HG03039 (cell line): ENCODE results near the gene SAMD11.
A peak's percentile ranks its signal among the peaks of the same experiment; 100 is the strongest.
"Not testable (repeated sequence)": the region's sequence is repeated elsewhere in the genome, so short reads cannot be mapped to it uniquely, and the experiment has no call there.

Experiments used
- ATAC-seq: cut with Tn5 transposase; IDR thresholded peaks from one replicate; pipeline ENCODE4 v1.9.1; 2021; ENCODE audit warnings: mild to moderate bottlenecking, moderate library complexity; ENCODE audit not compliant: unreplicated experiment

Gene SAMD11

GRCh38 chr1:943545-944340 is 20.0 kb downstream of the SAMD11 start:
- no peak for ATAC-seq

- ATAC-seq = no peak
These were observed 20.9 kb downstream of the SAMD11 start for GRCh38 chr1:944341-945325.

- no peak for ATAC-seq
These were observed 22.2 kb downstream of the SAMD11 start for GRCh38 chr1:945688-946556.

- not testable (repeated sequence) for ATAC-seq
These were observed 23.1 kb downstream of the SAMD11 start for GRCh38 chr1:946811-947210.

- no peak for ATAC-seq
These were observed 24.2 kb downstream of the SAMD11 start for GRCh38 chr1:947958-948357.

DNA sequence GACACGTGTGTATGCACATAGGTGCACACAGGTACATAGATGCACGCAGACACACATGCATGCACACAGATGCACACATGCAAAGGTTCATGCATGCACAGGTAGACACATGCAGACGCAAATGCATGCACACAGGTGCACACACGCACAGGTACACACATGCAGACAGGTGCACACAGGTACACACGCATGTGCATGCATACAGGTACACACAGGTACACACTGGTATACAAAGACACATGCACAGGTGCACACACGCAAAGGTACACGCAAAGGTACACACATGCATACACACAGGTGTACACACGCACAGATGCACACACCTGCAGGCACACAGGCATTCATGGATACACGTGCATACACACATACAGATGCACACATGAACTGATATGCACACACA is 26.5 kb downstream of the SAMD11 start:
- ATAC-seq = no peak

DNA sequence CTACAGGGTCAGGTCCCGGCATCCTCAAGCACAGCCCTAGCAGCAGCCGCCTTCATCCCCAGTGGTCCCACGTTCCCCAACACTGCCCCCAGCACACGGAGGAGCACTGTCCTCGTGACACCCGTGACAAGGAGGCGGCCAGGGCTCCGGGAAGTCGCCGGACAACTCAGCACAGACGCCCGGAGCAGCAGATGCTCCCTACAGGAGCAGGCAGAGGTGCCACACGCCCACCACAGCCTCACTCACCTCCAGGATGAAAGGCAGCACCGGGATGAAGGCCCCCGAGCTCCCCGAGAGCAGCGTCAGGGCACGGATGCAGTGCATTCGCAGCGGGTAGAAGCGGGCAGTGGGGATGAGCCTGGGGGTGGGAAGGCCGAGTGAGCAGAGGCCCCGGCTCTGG is 27.2 kb downstream of the SAMD11 start:
- ATAC-seq = no peak

GRCh38 chr1:951364-951763 is 27.6 kb downstream of the SAMD11 start:
- ATAC-seq = no peak

- ATAC-seq = no peak
These were observed 28.5 kb downstream of the SAMD11 start for GRCh38 chr1:952201-952600.

DNA sequence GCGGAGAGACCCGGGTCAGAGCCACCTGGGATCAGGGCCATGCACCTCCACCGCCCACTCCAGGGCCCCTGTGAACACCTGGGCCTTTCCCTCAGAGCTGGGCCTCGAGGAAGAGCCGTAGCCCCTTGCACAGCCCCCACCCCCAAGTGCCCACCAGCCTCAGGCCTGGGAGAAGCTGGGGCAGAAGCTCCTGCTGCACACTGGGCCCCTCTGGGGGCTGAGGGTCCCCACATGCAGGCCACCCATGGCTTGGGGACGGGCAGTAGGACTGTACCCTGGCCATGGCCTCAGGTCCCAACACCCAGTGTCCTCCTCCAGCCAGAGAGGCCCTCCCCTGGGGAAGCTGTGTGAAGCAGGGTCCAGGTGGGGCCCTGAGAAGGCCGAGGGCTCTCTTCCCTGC is 28.9 kb downstream of the SAMD11 start:
- no peak for ATAC-seq

DNA sequence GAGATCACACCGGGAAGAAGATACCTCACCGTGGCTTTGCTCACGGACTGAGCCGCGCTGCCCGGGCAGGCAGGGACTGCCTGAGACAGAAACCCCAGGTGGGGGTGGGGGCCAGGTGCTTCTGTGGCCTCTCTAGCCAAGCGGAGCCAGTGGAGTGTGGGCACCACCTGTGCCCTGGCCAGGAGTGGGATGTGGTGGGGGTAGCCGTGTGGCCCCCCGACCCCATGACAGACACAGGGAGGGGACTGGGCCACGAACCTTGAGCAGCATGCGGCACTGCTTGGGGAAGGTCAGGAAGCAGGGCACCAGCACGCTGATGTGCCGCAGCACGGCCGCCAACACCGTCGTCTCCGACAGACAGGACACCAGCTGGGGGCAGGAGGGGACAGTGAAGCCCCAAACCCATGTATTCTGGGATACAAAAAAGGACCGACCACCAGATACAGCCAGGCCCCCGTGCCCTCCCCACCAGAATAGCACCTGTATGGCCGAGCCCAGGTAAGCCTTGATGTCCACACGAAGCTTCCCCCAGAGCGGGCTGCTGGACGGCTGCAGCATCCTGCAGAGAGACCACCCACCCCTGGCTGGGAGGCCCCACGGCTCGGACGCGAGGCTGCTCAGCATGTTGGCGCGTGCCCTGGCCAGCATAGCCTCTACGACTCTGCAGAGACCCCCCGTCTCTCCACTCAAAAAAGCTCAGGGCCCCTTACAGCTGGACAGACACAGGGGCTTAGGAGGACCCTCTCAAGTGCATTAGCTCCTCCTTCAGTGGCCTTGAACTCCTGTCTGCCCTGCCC is 30.0 kb downstream of the SAMD11 start:
- ATAC-seq = no peak

DNA sequence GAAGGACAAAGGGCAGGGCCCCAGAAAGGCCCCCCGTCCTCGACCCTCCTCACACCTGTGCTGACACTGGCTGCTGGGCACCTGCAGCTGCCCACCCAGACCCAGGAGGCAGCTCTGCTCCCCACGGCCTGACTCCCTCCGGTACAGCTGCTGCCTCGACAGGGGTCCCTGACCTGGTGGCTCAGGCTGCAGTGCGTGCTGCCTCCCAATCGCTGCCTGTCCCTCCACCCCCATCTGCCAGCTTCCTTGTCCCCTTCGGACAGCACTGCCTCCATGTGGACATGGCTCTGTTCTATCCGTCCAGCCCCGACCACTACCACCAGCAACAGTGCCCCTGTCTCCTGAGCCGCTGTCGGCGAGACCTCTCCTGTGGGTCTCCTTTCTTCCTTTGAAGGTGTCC is 31.2 kb downstream of the SAMD11 start:
- ATAC-seq = no peak

DNA sequence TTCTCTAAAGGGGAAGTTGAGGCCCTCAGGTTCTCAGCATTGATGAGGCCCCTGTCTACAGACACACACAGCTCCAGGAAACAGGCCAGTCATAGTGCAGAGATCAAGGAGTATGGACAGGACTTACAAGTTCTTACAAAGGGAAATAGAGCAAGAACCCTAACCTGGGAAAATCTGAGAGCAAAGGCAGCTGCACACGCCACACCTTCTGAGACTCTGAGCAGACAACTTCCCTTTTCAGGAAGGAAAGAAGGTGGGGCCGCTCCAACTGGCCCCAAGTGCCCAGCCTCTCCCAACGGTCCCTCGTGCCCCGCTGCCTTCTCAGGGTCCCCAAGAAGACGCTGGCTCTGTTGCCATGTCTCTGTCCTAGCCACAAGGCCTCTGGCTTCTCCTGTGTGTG is 31.8 kb downstream of the SAMD11 start:
- no peak for ATAC-seq

DNA sequence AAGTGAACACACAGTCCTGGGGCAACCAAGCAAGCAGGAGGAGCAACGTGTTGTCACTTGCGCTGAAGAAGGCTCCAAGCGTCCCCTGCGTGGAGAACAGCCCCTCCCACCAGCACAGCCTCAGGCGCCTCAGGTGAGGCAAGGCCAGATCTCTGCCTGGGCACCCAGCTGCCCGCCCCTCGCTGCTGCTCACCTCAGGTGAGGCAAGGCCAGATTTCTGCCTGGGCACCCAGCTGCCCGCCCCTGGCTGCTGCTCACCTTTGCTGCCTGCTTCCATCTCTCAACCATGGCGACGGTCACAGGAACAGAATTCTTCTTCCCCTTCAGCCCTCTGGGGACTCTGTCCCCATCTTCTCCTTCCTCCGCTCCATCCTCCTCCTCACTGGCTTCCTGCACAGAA is 32.9 kb downstream of the SAMD11 start:
- no peak for ATAC-seq

GRCh38 chr1:958823-959730 is 35.4 kb downstream of the SAMD11 start, which contains the start of gene NOC2L:
NOC2L (minus strand) TSS chr1:959256; CDS start chr1:959240, 16 bp downstream.
- ATAC-seq = peak; percentile 63

DNA sequence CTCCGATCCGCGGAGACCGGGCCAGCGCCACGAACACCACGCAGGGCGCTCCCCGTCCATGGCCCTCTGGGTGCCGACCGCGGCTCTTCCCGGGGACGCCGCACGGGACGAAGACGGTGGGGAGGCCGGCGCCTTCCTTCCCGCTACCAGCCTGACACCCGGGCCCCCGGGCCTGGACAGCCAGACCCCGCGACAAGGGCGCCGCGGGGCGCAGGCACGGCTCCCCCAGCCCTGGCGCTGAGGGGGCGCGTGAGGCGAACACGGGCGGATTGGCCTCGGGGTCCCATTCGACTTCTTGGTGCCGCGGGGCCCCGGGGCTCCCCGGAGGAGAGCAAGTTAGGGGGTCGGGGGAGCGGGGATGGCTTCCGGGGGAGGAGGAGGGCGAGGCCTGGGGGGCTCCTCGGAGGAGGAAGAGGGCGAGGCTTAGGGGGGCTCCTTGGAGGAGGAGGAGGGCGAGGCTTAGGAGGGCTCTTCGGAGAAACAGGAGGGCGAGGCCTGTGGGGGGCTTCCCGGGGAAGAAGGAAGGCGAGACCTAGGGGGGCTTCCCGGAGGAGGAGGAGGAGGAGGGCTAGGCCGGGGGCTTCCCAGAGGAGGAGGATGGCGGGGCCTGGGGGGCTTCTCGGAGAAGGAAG is 36.1 kb downstream of the SAMD11 start:
- ATAC-seq = no peak

DNA sequence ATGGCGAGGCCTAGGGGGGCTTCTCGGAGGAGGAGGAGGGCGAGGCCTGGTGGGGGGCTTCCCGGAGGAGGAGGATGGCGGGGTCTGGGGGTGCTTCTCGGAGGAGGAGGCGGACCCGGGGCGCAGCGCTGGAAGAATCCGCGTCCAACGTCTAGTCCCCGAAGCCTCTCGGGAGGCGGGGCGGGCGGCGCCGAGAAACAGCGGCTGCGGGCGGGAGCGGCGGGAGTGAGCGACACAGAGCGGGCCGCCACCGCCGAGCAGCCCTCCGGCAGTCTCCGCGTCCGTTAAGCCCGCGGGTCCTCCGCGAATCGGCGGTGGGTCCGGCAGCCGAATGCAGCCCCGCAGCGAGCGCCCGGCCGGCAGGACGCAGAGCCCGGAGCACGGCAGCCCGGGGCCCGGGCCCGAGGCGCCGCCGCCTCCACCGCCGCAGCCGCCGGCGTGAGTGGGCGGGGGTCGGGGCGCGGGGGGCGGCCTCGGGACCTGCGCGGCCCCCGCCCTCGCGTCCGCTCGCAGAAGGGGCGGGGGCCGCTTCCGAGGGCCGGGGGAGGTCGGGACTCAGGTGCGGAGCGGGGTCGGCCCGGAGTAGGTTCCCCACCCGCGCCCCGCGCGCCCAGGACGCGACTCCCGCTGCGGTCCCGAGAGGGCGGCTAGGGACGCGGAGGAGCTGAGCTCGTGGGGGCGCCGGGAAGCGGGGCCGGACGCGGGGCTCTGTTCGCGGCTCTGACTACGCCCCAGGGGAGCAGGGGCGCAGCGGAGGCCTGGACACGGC is 36.8 kb downstream of the SAMD11 start, which contains the start of gene KLHL17:
KLHL17 (plus strand) TSS at position 222 of the 769 bp plus-strand sequence; CDS start at position 332, 110 bp downstream.
- ATAC-seq = no peak
